Neutrophil (primary cell): Measurements from ENCODE around the gene PCNX4.

ENCODE experiments used
- H3K27ac ChIP-seq: fragments of 200-600 bp; sonication (generic); 2 replicates; pipeline ENCODE4 v1.5.1; 2016; ENCODE audit warnings: mild to moderate bottlenecking, moderate library complexity
- H3K27me3 ChIP-seq: fragments of 200-600 bp; sonication (generic); 2 replicates; pipeline ENCODE4 v1.6.0; 2016; ENCODE audit warnings: mild to moderate bottlenecking
- H3K36me3 ChIP-seq: fragments of 200-600 bp; sonication (generic); 2 replicates; pipeline ENCODE4 v1.5.1; 2017
- H3K4me1 ChIP-seq, 2 experiments: fragments of 200-600 bp in 1 of 2; sonication (generic) in 1 of 2; 1 replicate in 1 of 2; 2 replicates in 1 of 2; pipeline versions ENCODE4 v1.5.1 to v1.6.1; 2013 to 2016; ENCODE audit warnings: low read depth in 1 of 2, low read length in 1 of 2, mild to moderate bottlenecking in 1 of 2, moderate library complexity in 1 of 2; ENCODE audit not compliant: control insufficient read depth in 1 of 2, insufficient read depth in 1 of 2
- H3K4me3 ChIP-seq, 2 experiments: fragments of 200-600 bp in 1 of 2; sonication (generic) in 1 of 2; 1 replicate in 1 of 2; 2 replicates in 1 of 2; pipeline ENCODE4 v1.5.1; 2013 to 2016; ENCODE audit warnings: low read depth in 1 of 2, low read length in 1 of 2, mild to moderate bottlenecking in 1 of 2, moderate library complexity in 1 of 2
- H3K9me3 ChIP-seq: fragments of 200-600 bp; sonication (generic); 2 replicates; pipeline ENCODE4 v1.5.1; 2016
- TF ChIP-seq, protein P1 (sequence below): fragments of 200-600 bp; sonication (generic); IDR thresholded peaks from 2 replicates; pipeline ENCODE4 v1.5.1; 2016; ENCODE audit warnings: antibody characterized with exemption

The PCNX4 gene

DNA sequence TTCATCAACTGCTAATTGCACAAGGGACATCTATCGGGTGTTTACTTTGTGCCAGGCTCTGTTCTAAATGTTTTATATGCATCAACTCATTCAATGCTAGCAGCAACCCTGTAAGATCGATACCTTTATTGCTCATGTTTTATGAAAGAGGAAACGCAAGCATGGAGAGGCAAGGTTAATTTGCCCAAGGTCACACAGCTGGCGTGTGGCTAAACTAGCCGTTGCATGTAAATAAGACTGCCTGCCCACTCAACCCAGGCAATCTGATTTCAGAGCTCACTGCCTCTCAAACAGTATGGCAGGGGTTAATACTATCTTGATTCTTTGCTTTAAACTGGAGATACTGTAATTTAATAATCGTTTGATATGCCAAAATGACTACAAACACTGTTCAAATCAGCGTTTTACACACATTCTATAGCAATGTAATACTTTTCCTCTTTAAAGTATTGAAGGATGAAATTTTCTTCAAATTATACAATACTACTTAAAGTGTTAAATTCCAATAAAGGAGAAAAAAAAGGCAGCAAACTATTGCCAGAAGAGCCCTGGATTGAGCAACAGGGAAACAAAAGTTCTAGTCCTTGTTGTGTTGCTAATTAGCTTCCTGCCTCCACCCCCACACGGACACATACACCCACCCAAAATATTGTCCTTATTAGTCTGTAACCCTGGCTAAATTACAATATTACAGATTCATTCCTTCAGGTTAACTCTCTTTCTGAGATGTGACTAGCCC, 112.5 kb downstream of the PCNX4 start:
- TF ChIP-seq, protein P1, sequence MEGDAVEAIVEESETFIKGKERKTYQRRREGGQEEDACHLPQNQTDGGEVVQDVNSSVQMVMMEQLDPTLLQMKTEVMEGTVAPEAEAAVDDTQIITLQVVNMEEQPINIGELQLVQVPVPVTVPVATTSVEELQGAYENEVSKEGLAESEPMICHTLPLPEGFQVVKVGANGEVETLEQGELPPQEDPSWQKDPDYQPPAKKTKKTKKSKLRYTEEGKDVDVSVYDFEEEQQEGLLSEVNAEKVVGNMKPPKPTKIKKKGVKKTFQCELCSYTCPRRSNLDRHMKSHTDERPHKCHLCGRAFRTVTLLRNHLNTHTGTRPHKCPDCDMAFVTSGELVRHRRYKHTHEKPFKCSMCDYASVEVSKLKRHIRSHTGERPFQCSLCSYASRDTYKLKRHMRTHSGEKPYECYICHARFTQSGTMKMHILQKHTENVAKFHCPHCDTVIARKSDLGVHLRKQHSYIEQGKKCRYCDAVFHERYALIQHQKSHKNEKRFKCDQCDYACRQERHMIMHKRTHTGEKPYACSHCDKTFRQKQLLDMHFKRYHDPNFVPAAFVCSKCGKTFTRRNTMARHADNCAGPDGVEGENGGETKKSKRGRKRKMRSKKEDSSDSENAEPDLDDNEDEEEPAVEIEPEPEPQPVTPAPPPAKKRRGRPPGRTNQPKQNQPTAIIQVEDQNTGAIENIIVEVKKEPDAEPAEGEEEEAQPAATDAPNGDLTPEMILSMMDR: no peak
- Histone ChIP-seq H3K36me3 (no peaks in the 10 kb centered on the region), H3K4me3 (no peak overlapping the region), H3K27ac (no peak overlapping the region), H3K9me3 (no peaks in the 10 kb centered on the region), H3K27me3 (no peaks in the 10 kb centered on the region), H3K4me1 (peaks cover 4 to 17% of the 10 kb centered on the region in 2 experiments)

DNA sequence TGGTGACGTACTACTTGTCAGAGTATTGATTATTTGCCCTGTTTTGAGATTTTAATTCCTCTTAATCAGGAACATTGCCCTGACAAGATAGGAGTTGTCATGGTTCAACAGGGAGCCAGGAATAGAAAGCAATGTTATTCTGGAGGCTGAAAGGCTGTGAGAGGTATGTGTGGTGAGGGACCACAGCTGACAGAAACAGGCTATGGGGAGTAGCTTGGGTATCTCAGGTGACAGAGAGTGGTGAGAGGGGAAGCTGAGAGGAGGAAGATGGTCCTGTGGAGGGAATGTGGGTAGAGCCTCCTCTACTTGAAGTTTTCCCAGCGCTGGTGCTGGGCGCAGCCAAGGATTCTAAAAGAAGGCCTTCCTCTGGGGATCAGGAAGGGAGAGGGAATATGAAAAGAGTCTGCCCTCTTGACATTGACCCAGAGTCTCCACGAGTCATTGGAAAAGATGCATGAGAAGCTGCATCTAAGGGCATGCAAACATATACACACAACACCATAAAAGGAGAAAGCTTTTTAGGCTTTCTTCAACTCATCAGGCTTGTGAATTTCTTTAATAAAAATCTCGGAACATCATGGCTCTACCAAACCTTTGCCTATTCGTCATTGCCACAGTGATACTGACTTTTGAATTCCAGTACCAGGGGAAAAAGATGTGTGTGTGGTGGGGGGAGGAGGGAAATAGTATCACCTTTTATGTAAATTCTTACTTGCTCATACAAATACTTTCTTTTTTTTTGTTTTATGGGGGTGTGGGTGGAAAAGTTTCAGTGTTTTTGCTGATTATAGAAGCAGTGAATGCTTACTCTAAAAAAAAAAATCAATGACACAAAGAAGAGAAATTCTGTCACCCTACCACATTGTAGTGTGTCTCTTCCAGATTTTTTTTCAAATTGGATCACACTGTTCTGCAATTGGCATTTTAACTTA, 113.4 kb downstream of the PCNX4 start:
- no peak overlapping the region for H3K27ac ChIP-seq
- H3K4me3 ChIP-seq: no peak overlapping the region
- H3K9me3 ChIP-seq: no peaks in the 10 kb centered on the region
- TF ChIP-seq, protein P1: no peak
- H3K27me3 ChIP-seq: no peaks in the 10 kb centered on the region
- peaks cover 4 to 17% of the 10 kb centered on the region in 2 experiments for H3K4me1 ChIP-seq
- H3K36me3 ChIP-seq: no peaks in the 10 kb centered on the region

DNA sequence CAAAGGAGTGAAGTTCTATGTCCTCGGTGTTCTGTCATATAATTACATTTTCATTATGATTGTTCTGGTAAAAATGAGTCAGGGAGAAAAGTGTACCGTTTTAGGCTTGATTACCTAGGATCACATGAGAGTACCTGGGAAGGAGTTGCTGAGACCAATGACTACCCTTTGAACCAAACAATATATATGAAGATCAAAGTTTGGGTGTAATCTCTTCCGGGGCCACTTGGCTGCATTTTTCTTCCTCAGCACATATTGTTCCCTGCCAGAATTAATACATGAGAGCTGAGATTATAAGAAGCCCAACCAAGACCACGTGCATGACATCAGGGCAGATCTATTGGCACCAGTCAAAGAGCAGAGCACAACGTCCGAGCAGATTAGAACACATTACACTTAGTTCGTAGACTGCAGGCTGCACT, 114.5 kb downstream of the PCNX4 start:
- H3K4me3 ChIP-seq: no peak overlapping the region
- H3K27ac ChIP-seq: no peak overlapping the region
- TF ChIP-seq, protein P1: no peak
- H3K4me1 ChIP-seq: peaks cover 4 to 17% of the 10 kb centered on the region in 2 experiments
- no peaks in the 10 kb centered on the region for H3K36me3 ChIP-seq
- H3K27me3 ChIP-seq: no peaks in the 10 kb centered on the region
- H3K9me3 ChIP-seq: no peaks in the 10 kb centered on the region

DNA sequence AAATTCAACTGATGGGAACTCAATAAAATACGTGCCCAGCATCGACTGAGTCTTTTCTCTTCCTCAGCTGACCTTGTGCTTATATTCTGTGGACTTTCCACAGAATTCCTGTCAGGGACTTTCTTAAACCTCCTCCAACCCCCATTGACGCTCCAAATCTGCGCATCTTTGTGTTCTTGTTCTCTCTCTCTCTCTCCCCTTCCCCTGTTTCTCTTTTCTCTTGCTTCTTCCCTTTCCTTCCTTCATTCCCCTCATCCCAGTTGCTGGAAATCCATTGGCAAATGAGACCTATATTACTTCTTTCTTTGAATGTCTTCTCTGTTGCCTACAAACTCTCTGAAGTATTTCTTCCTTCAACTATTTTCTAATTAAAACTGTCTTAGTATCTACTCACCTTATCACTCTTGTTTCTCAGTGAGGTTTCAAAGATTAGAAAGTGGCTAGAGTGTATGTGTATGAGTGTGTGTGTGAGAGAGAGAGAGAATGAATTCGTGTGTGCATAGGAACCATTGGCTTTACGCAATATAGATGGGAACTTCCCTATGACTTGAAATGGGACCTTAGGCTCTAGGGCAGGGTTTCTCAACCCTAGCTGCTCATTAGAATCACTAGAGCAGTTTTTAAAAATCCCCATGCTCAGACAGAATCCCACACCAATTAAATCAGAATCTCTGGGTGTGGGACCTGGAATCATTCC, 115.3 kb downstream of the PCNX4 start:
- TF ChIP-seq, protein P1: no peak
- peaks cover 4 to 17% of the 10 kb centered on the region in 2 experiments for H3K4me1 ChIP-seq
- H3K4me3 ChIP-seq: no peak overlapping the region
- H3K27ac ChIP-seq: no peak overlapping the region
- no peaks in the 10 kb centered on the region for H3K36me3 ChIP-seq
- no peaks in the 10 kb centered on the region for H3K27me3 ChIP-seq
- no peaks in the 10 kb centered on the region for H3K9me3 ChIP-seq

DNA sequence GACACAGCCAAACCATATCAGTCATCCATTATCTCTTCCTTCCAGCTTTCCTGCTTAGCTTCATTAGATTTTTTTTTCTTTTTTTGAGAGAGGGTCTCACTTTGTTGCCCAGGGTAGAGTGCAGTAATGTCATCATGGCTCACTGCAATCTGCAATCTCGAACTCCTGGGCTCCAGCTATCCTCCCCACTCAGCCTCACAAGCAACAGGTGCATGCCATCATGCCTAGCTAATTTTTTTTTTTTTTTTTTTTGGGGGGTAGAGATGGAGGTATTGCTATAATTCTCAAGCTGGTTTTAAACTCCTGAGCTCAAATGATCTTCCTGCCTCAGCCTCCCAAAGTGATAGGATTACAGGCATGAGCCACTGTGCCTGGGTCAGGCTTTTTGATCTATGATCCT, 119.0 kb downstream of the PCNX4 start:
- H3K27me3 ChIP-seq: no peaks in the 10 kb centered on the region
- no peak overlapping the region for H3K27ac ChIP-seq
- H3K9me3 ChIP-seq: no peaks in the 10 kb centered on the region
- H3K4me1 ChIP-seq: peaks cover 0 to 5% of the 10 kb centered on the region in 2 experiments
- H3K4me3 ChIP-seq: no peak overlapping the region
- TF ChIP-seq, protein P1: no peak
- H3K36me3 ChIP-seq: no peaks in the 10 kb centered on the region
